Kidney glomerular epithelial cell (primary cell): ENCODE data around the gene RWDD1.

Source experiments
- DNase-seq: peaks from one replicate; lab custom pipeline; 2025; lab: John Stamatoyannopoulos, UW

RWDD1 gene

DNA sequence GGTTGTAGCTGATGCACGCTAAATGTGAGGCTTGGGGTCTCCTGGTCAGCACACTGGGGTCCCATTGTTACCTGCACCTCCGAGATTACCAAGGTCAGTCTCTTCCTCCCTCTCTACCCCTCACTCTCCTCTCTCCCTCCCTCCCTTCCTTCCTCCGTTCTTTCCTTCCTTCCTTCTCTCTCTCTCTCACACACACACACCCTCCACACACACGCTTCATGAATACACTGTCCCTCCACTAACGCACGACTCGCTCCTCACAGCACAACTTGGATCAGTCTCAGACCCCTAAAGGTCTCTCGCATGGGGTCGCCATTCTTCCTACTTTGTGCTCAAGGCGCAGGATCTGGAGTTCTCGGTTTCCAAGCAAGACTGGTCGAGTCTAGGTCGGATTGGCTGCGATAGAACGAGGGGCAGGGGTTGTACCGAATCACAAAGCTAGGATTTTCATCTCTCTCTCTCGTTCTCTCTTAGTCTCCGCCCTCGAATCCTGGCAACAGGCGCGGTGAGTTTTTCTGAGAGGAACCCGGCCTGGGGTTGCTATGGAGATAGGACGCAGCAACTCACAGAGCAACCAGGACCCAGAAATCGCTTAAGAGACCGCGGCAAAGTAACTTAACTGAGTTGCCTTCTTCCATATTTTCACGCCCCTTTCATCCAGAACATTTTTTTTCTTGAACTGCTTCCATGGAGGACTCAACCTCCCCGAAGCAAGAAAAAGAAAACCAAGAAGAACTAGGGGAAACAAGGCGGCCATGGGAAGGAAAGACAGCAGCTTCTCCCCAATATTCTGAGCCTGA lies 44.8 kb downstream of the RWDD1 start, which contains the start of gene RSPH4A:
Gene RSPH4A, plus strand, starts transcription at position 543 of the 800 bp plus-strand sequence. Its CDS starts 145 bp downstream, at position 688.
- peak; percentile 98 for DNase-seq

DNA sequence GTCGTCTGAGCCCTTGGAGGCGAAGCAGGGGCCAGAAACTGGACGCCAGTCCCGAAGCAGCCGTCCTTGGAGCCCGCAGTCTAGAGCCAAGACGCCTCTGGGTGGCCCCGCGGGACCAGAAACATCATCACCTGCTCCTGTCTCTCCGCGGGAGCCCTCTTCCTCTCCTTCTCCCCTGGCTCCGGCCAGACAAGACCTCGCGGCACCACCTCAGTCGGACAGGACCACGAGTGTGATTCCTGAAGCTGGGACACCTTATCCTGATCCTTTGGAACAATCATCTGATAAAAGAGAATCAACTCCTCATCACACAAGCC lies 45.4 kb downstream of the RWDD1 start:
- no peak for DNase-seq

DNA sequence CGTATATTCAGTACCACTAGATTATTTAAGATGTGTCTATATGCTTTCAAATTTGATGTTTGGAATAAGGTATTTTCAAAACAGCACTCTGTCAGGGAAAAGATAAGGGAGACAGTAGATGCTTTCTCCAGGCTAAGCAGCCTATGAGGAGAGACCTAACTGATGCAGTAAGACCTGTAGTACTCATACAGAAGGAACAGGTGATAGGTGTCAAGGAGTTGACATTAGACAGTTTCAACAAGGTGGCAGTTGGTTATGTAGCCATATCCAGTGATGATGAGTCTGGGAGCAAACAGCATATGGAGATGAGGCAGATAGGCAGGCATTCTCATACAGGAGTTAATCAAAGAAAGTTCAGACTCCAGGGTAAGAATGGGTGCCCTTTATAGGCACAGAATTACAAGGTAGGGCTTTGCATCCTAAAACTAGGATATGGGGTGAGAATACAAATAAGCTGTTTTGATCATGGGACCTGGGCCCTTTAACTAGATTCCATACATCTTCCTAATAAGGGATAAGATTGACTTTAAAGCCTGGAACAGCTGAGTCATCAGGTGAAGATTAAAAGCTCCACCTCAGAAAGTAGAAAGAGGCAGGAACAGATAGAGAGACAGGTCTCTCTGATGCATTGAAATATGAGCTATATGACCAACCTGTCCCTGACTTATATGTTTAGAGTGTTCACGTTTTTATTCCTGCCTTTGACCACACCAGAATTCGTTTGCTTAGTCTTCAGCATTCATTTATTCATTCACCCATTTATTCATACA lies 52.9 kb downstream of the RWDD1 start:
- DNase-seq = no peak

DNA sequence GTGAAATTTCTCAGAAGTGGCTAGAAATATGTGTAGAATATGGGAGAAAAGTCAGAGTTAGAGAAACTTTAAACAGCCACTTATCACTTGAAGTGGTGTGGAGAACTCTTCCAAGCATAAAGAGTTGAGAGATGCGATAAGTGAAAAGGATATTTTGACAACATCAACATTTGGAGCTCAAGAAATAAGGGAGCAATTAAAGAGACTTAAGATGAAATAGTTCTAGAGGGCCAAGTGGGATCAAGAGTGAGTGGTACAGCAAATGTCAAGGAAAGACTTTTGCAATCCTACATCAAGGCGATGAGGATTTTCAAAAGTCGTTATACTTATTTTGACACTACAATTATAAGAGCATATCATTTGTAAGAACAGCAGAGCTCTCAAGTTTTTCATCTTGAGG lies 54.6 kb downstream of the RWDD1 start:
- DNase-seq = no peak

DNA sequence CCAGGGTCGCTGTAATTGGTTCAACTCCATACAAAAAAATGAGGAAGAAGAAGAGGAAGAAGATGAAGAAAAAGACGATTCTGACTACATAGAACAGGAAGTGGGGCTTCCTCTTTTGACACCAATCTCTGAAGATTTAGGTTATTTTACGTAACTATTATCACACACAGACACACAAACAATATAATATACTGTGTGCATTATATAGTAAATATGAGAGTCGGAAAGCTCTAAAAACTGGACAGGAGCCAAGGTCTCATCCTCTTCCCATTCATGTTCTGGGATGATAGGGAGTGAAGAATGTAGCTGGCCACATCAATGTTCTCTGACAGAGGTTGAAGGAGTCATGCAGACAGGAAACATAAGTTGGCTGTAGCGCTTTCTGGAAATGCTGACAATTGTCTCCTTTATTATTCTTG lies 58.3 kb downstream of the RWDD1 start:
- no peak for DNase-seq

DNA sequence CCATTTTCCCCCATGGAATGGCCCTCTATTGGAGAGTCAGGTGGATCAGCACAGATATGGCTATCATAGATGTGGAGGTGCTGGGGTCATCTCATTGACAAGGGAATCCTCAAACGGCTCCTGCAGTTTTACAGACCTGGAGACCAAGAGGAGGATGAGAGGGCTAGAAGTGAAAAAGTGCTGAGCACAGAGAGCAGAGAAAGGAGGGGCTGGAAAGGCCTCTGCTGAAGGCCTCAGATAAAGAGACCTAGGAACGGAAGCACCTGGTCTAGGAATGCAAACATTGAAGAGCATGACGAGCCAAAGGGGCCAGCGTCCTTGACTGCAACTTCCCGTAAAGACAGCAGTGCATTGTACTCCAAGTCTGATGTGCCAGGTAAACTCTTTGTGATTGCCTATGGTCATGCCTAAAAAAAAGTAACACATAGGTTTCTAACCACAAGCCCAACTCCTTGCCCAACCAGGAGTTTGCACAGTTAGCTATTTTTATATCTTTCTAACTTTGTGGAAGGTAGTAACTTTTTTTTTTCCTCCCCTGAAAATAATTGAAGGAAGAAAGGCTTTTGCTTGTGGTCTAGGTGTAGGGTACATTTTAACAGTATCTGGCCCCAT lies 60.2 kb downstream of the RWDD1 start:
- DNase-seq = no peak

DNA sequence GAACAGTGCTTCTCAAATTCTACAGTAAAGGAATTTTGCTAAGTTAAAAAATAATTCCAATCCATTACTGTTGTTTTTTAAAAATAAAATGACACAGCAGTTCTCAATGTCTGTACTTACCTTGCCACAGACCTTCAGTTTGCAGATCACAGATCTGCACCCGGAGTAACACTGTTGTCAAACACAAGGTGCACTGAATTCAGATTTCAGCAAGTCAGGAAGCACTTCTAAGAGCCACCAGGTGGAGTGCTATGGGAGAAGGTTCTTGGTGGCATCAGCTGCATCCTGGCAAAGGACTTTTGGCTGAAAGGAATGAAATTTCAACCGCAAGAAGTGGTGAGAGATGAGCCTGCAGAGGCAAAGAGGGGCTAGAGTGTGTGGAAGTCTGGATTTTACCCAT lies 62.4 kb downstream of the RWDD1 start:
- no peak for DNase-seq
